CD14-positive monocyte (primary cell): ENCODE measurements around the gene SPATA46. TPM values are rescaled to one million over a fixed set of nuclear protein-coding genes. Genes with fewer than 3 reads are reported as not detected.

Experiments
- DNase-seq, 3 donors: peaks; one replicate each; pipeline ENCODE4 v3.0.0-alpha.2; 2011 to 2022
- H2AFZ ChIP-seq: 2 replicates; pipeline ENCODE4 v1.6.0; 2012; ENCODE audit warnings: mild to moderate bottlenecking, low read depth, low read length, inconsistent platforms; ENCODE audit not compliant: insufficient read depth, poor library complexity, severe bottlenecking
- H3K27ac ChIP-seq, 2 donors: 1 replicate in 1 of 2; 2 replicates in 1 of 2; pipeline ENCODE4 v1.5.1; 2012 to 2013; ENCODE audit warnings: low read length in 2 of 2, control low read depth in 1 of 2, inconsistent platforms in 1 of 2, low read depth in 1 of 2, mild to moderate bottlenecking in 1 of 2
- H3K27me3 ChIP-seq, 2 donors: one replicate each; pipeline versions ENCODE4 v1.6.0 to v1.6.1; 2011 to 2013; ENCODE audit warnings: low read length in 2 of 2; ENCODE audit not compliant: control insufficient read depth in 2 of 2, insufficient read depth in 2 of 2
- H3K36me3 ChIP-seq, 2 donors: replicated peaks in 1 of 2; 1 replicate in 1 of 2; 2 replicates in 1 of 2; pipeline versions ENCODE4 v1.5.1 to v1.6.1; 2012 to 2013; ENCODE audit warnings: low read length in 2 of 2, control low read depth in 1 of 2, inconsistent platforms in 1 of 2, mild to moderate bottlenecking in 1 of 2; ENCODE audit not compliant: insufficient read depth in 2 of 2, control insufficient read depth in 1 of 2
- H3K4me1 ChIP-seq, 2 donors: 1 replicate in 1 of 2; 2 replicates in 1 of 2; pipeline versions ENCODE4 v1.5.1 to v1.6.1; 2012 to 2013; ENCODE audit warnings: low read length in 2 of 2, control low read depth in 1 of 2, inconsistent platforms in 1 of 2, mild to moderate bottlenecking in 1 of 2, moderate library complexity in 1 of 2; ENCODE audit not compliant: insufficient read depth in 2 of 2, control insufficient read depth in 1 of 2
- H3K4me2 ChIP-seq: replicated peaks from 2 replicates; pipeline ENCODE3; 2012; ENCODE audit warnings: low read length, moderate library complexity, mild to moderate bottlenecking; ENCODE audit not compliant: poor library complexity, severe bottlenecking; ENCODE audit errors: extremely low read depth
- H3K4me3 ChIP-seq, 3 experiments: fragments of 200-600 bp in 1 of 3; sonication (generic) in 1 of 3; replicated peaks in 1 of 3; 1 replicate in 2 of 3; 2 replicates in 1 of 3; pipeline ENCODE4 v1.5.1; 2011 to 2013; ENCODE audit warnings: low read length in 3 of 3, mild to moderate bottlenecking in 3 of 3, control low read depth in 2 of 3, low read depth in 2 of 3, inconsistent platforms in 1 of 3, moderate library complexity in 1 of 3
- H3K79me2 ChIP-seq: 2 replicates; pipeline ENCODE4 v1.6.0; 2012; ENCODE audit warnings: mild to moderate bottlenecking, control low read depth, inconsistent platforms, low read length, moderate library complexity; ENCODE audit not compliant: insufficient read depth
- H3K9ac ChIP-seq: 2 replicates; pipeline ENCODE4 v1.6.0; 2017; ENCODE audit warnings: low read length, mild to moderate bottlenecking; ENCODE audit not compliant: insufficient read depth, poor library complexity, severe bottlenecking
- H3K9me3 ChIP-seq, 2 donors: replicated peaks in 1 of 2; 1 replicate in 1 of 2; 2 replicates in 1 of 2; pipeline versions ENCODE4 v1.5.1 to v1.6.1; 2012 to 2013; ENCODE audit warnings: low read length in 2 of 2, control low read depth in 1 of 2; ENCODE audit not compliant: control insufficient read depth in 1 of 2, insufficient read depth in 1 of 2
- H4K20me1 ChIP-seq: 2 replicates; pipeline ENCODE4 v1.6.0; 2012; ENCODE audit warnings: mild to moderate bottlenecking, low read length, control low read depth, moderate library complexity; ENCODE audit not compliant: insufficient read depth
- H3K27ac Mint-ChIP-seq, 7 donors: one replicate each; pipeline ENCODE4 v1.8.0; 2020; ENCODE audit warnings: mild to moderate bottlenecking in 7 of 7, mixed read lengths in 7 of 7, moderate library complexity in 6 of 7, inconsistent platforms in 2 of 7
- H3K27me3 Mint-ChIP-seq, 3 donors: one replicate each; pipeline ENCODE4 v1.8.0; 2021 to 2022; ENCODE audit warnings: low read depth in 3 of 3, mild to moderate bottlenecking in 3 of 3, mixed read lengths in 3 of 3, moderate library complexity in 3 of 3, inconsistent platforms in 1 of 3
- H3K36me3 Mint-ChIP-seq, 2 donors: one replicate each; pipeline ENCODE4 v1.8.0; 2020; ENCODE audit warnings: mixed read lengths in 2 of 2, inconsistent platforms in 1 of 2, mild to moderate bottlenecking in 1 of 2
- H3K4me1 Mint-ChIP-seq: one replicate; pipeline ENCODE4 v1.8.0; 2020; ENCODE audit warnings: mild to moderate bottlenecking, mixed read lengths
- H3K4me3 Mint-ChIP-seq, 2 donors: one replicate each; pipeline ENCODE4 v1.8.0; 2020; ENCODE audit warnings: mild to moderate bottlenecking in 2 of 2, mixed read lengths in 2 of 2, moderate library complexity in 1 of 2
- H3K9me3 Mint-ChIP-seq, 7 donors: one replicate each; pipeline ENCODE4 v1.8.0; 2020 to 2022; ENCODE audit warnings: mixed read lengths in 7 of 7, mild to moderate bottlenecking in 6 of 7, moderate library complexity in 6 of 7, inconsistent platforms in 2 of 7
- CTCF ChIP-seq: fragments of 200-600 bp; IDR thresholded peaks from one replicate; pipeline ENCODE4 v1.8.0; 2022; ENCODE audit warnings: antibody characterized with exemption, mild to moderate bottlenecking
- WGBS: methylation state at CpG from one replicate; pipeline ENCODE4 v1.1.5; 2013; ENCODE audit warnings: missing lambda C conversion rate; ENCODE audit not compliant: insufficient coverage; 5-methylcytosine and 5-hydroxymethylcytosine counted together
- intact Hi-C, 2 donors: fragments of 100-400 bp; cut with micrococcal nuclease; formaldehyde crosslinking; loops; one replicate each; pipeline versions ENCODE4 v1.15.0 to v1.15.1; 2023
- polyA plus RNA-seq, 3 donors: library from polyadenylated mRNA; depleted of rRNA in 1 of 3; unstranded in 2 of 3; stranded (reverse) in 1 of 3; fragments of 300-500 nt in 2 of 3; fragments of >200 nt in 1 of 3; fragmentation: Illumina TruSeq in 2 of 3; gene quantifications; 1 replicate in 2 of 3; 2 replicates in 1 of 3; pipeline ENCODE4 v1.2.3, GENCODE V29; 2012 to 2021

SPATA46 gene
- polyA plus RNA-seq, 3 donors = not detected

DNA sequence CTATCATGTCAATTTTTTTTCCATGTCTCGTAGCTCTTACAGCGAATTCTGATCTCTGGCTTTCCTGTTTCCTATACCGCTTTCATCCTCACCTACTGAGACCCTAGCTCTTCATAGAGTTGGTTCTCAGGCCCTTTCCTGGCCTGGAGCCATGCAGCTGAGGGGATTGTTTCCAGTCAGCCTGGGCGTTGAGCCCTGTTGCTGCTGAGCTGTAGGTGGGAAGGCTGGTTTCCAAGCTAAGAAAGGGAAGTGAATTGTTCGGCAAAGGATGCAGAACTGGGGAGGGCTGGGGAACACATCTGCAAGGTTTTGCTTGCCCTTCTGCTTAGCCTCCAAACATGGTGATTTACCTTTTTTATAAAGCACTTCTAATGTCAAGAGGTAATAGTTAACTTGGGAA, 41.5 kb downstream of the SPATA46 start:
- no peaks in the 10 kb centered on the region for H3K9me3 ChIP-seq
- H3K79me2 ChIP-seq = no peaks in the 10 kb centered on the region
- DNase-seq = peak in 1 of 3 donors; percentile 6
- intact Hi-C loops = no loop called here
- Mint-ChIP-seq H3K27me3 (peaks cover 2 to 5% (median 2%) of the 10 kb centered on the region in 3 donors), H3K4me1 (peaks cover 30% of the 10 kb centered on the region), H3K4me3 (no peak overlapping the region), H3K9me3 (peaks cover 0 to 3% (median 0%) of the 10 kb centered on the region in 7 donors), H3K27ac (peak overlapping the region in 1 of 7 donors; percentile 6), H3K36me3 (peaks cover 0 to 3% of the 10 kb centered on the region in 2 donors)
- no peaks in the 10 kb centered on the region for H3K27me3 ChIP-seq
- no peak overlapping the region for H3K4me3 ChIP-seq
- TF ChIP-seq CTCF = no peak
- no peaks in the 10 kb centered on the region for H4K20me1 ChIP-seq
- peaks cover 24 to 32% of the 10 kb centered on the region in 2 donors for H3K4me1 ChIP-seq
- 57% methylated on average over 1 of the region's 5 CpGs for WGBS
- no peaks in the 10 kb centered on the region for H3K36me3 ChIP-seq
- no peak overlapping the region for H2AFZ ChIP-seq
- peak overlapping the region in 1 of 2 donors; percentile 62 for H3K27ac ChIP-seq
- H3K4me2 ChIP-seq = peak overlapping the region; percentile 6
- no peak overlapping the region for H3K9ac ChIP-seq

- Mint-ChIP-seq H3K4me1 (peaks cover 40% of the 10 kb centered on the region), H3K9me3 (peaks cover 0 to 3% (median 0%) of the 10 kb centered on the region in 7 donors), H3K27me3 (peaks cover 2% of the 10 kb centered on the region in 3 donors), H3K27ac (no peak overlapping the region), H3K36me3 (peaks cover 0 to 3% of the 10 kb centered on the region in 2 donors), H3K4me3 (no peak overlapping the region)
- no peaks in the 10 kb centered on the region for H3K36me3 ChIP-seq
- no peaks in the 10 kb centered on the region for H3K9me3 ChIP-seq
- no peaks in the 10 kb centered on the region for H3K79me2 ChIP-seq
- no peak for DNase-seq
- intact Hi-C loops = no loop called here
- no peaks in the 10 kb centered on the region for H3K27me3 ChIP-seq
- H2AFZ ChIP-seq = no peak overlapping the region
- no peaks in the 10 kb centered on the region for H4K20me1 ChIP-seq
- H3K27ac ChIP-seq = no peak overlapping the region
- TF ChIP-seq CTCF = no peak
- no peak overlapping the region for H3K4me2 ChIP-seq
- peaks cover 34 to 43% of the 10 kb centered on the region in 2 donors for H3K4me1 ChIP-seq
- no peak overlapping the region for H3K9ac ChIP-seq
- H3K4me3 ChIP-seq = no peak overlapping the region
Observed at GRCh38 chr1:162333991-162334390, 42.7 kb downstream of the SPATA46 start.
